Calu3 (cell line): ENCODE measurements around the gene MRNIP. TPM values are rescaled to one million over a fixed set of nuclear protein-coding genes. Genes with fewer than 3 reads are reported as not detected.

Source experiments
- BruUV-seq: library from RNA; stranded (reverse); fragments of 400-500 nt; replicated peaks from 2 replicates; lab custom pipeline; 2021; lab: Mats Ljungman, UMichigan
- CTCF ChIA-PET: fragments of 300-600 bp; sonication (Branson Sonifier 250); formaldehyde crosslinking; loops from one replicate; lab custom pipeline; 2022; ENCODE audit warnings: antibody characterized with exemption; lab: Charles Lee
- DNase-seq: peaks from one replicate; pipeline ENCODE4 v3.0.0; 2022
- H3K27ac Mint-ChIP-seq: one replicate; pipeline ENCODE4 v1.8.0; 2022; ENCODE audit warnings: mixed read lengths; ENCODE audit not compliant: unreplicated experiment
- H3K27me3 Mint-ChIP-seq: one replicate; pipeline ENCODE4 v1.8.0; 2022; ENCODE audit warnings: mixed read lengths; ENCODE audit not compliant: unreplicated experiment
- H3K36me3 Mint-ChIP-seq: one replicate; pipeline ENCODE4 v1.8.0; 2022; ENCODE audit warnings: mild to moderate bottlenecking, moderate library complexity, mixed read lengths; ENCODE audit not compliant: insufficient read depth, unreplicated experiment
- H3K4me1 Mint-ChIP-seq: one replicate; pipeline ENCODE4 v1.8.0; 2022; ENCODE audit warnings: mild to moderate bottlenecking, low read depth, mixed read lengths; ENCODE audit not compliant: unreplicated experiment
- H3K4me3 Mint-ChIP-seq: one replicate; pipeline ENCODE4 v1.8.0; 2022; ENCODE audit warnings: mild to moderate bottlenecking, low read depth, moderate library complexity, mixed read lengths; ENCODE audit not compliant: unreplicated experiment
- H3K9me3 Mint-ChIP-seq: one replicate; pipeline ENCODE4 v1.8.0; 2022; ENCODE audit warnings: low read depth, mixed read lengths; ENCODE audit not compliant: unreplicated experiment
- intact Hi-C: fragments of 100-400 bp; cut with micrococcal nuclease; formaldehyde crosslinking; loops from one replicate; pipeline ENCODE4 v1.10.0; 2022; ENCODE audit not compliant: unreplicated experiment
- total RNA-seq: library from RNA; stranded (reverse); gene quantifications from 2 replicates; pipeline ENCODE4 v1.2.3, GENCODE V29; 2022
- TF ChIP-seq, protein P1 (sequence below): fragments of 200-600 bp; IDR thresholded peaks from one replicate; pipeline ENCODE4 v1.8.0; 2022; ENCODE audit warnings: antibody characterized with exemption; ENCODE audit not compliant: unreplicated experiment

Gene MRNIP
- total RNA-seq, 1 experiment from 2014 or later, result 47.1 TPM

DNA sequence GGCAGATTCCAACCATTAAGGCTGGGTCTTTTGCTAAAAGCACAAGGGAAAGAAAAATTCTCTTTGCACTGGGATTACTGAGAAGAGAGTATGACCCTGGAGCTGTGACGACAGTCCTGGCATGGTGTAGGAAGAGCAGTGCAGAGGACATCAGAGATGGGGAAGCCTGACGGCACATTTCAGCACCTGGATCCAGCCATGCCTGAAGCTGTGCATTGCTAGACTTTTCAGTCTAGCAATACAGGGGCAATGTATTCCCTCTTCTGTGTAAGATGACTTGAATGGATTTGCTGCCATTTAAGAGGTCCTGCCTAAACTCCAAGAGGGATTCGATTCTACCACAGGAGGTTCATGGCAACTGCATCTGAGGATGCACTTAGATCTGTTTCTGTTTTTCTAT, 12.3 kb upstream of the MRNIP start:
- Mint-ChIP-seq H3K4me1 (no peaks in the 10 kb centered on the region), H3K27me3 (no peaks in the 10 kb centered on the region), H3K4me3 (no peak overlapping the region), H3K9me3 (no peaks in the 10 kb centered on the region), H3K36me3 (peaks cover 47% of the 10 kb centered on the region), H3K27ac (no peak overlapping the region)
- no peak for DNase-seq
- CTCF ChIA-PET, result interaction anchor here (1.0 kb wide), 1 partner anchor 11 kb away, joined by 3 read pairs; no protein-coding TSS in a partner anchor
- no TSS peak for BruUV-seq
- TF ChIP-seq, protein P1, sequence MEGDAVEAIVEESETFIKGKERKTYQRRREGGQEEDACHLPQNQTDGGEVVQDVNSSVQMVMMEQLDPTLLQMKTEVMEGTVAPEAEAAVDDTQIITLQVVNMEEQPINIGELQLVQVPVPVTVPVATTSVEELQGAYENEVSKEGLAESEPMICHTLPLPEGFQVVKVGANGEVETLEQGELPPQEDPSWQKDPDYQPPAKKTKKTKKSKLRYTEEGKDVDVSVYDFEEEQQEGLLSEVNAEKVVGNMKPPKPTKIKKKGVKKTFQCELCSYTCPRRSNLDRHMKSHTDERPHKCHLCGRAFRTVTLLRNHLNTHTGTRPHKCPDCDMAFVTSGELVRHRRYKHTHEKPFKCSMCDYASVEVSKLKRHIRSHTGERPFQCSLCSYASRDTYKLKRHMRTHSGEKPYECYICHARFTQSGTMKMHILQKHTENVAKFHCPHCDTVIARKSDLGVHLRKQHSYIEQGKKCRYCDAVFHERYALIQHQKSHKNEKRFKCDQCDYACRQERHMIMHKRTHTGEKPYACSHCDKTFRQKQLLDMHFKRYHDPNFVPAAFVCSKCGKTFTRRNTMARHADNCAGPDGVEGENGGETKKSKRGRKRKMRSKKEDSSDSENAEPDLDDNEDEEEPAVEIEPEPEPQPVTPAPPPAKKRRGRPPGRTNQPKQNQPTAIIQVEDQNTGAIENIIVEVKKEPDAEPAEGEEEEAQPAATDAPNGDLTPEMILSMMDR, result no peak
- intact Hi-C loops, result no loop called here

DNA sequence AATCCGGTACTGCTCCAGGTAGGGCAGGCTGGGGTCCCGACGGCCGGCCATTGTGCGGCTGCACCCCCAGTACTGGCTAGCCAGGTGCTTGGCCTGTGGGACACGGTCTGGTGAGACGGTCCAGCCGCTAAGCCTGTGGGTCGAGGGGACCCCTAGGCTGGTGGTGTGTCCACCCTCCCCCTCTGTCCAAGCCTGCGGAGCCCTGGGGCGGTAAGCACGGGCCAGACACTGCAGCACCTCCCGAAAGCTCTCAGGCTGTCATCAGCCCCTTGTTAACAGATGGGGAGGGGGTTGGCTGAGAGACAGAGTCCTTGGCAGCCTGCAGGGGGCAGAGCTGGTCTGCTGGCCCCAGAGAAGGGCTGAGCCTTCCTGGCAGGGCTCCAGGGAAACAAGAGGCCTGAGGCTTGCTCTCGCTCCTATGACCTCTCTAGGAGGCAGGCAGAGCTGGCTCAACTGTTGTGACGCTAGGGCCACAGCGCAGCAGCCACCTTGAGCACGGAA, 11.8 kb upstream of the MRNIP start:
- peak; percentile 64 for DNase-seq
- Mint-ChIP-seq H3K9me3 (no peaks in the 10 kb centered on the region), H3K27me3 (no peaks in the 10 kb centered on the region), H3K4me3 (no peak overlapping the region), H3K27ac (no peak overlapping the region), H3K4me1 (no peaks in the 10 kb centered on the region), H3K36me3 (peaks cover 46% of the 10 kb centered on the region)
- no TSS peak for BruUV-seq
- TF ChIP-seq, protein P1, result no peak
- intact Hi-C loops, result no loop called here
- CTCF ChIA-PET, result interaction anchor here (1.0 kb wide), 1 partner anchor 11 kb away, joined by 3 read pairs; no protein-coding TSS in a partner anchor

DNA sequence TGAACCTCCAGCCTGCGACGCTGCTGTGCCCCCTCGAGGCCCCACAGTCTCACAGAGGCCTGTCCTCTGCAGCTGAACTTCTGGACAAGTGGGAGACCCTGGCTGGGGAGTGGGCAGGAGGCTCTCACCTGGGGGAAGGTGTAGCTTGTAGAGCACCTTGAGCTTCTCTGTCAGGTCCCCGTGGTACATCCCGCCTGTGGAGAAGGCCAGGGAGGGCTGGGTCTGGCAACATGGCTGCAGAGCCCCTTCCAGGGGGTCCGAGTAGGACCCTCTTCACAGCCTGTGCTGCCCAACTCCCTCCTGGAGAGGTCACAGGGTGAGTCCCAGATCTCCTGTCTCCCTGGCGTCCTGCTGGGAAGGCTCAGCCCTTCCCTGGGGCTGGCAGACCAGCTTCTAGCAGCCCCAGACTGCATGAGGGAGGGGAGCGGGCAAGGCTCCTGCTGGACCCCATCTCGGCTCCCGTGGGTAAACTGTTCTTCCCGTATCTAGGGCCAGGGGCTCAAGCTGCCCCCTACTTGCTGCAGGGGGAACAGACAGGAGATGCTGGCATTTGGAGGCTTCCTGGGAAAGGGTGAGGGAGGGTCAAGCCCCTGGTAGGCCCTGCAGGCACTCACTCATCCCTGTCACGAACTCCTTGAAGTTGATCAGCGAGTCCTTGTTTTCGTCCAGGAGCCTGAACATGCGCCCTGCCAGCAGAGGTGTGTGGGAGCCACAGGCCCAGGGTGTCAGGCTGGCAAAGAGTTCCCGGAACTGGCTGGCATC, 11.2 kb upstream of the MRNIP start:
- CTCF ChIA-PET, result no interaction called here
- no peak for DNase-seq

DNA sequence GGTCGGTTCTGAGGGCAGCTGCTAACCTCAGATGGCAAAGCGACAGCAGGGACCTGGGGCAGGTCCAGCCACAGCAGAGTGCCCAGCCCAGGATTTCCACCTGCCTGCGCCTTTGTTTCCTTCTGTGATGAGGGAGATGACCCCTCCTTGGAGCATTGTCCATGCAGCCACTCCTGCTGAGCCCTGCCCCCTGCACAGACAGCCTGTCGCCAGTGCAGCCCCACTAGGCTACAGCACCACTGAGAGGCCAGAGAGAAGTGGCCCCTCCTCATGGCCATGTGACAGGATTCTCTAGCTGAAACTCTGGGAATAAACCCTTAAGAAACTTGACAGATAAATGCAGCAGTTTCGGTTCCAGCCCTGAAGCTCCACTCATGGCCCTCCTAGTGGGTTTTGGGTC, 10.5 kb upstream of the MRNIP start:
- TF ChIP-seq, protein P1, result no peak
- no peaks in the 10 kb centered on the region for H3K27me3 Mint-ChIP-seq
- H3K27ac Mint-ChIP-seq, result no peak overlapping the region
- CTCF ChIA-PET, result no interaction called here
- BruUV-seq, result no TSS peak
- DNase-seq, result no peak
- peaks cover 49% of the 10 kb centered on the region for H3K36me3 Mint-ChIP-seq
- H3K4me3 Mint-ChIP-seq, result no peak overlapping the region
- H3K4me1 Mint-ChIP-seq, result no peaks in the 10 kb centered on the region
- no peaks in the 10 kb centered on the region for H3K9me3 Mint-ChIP-seq
- intact Hi-C loops, result no loop called here

More for the DNA sequence above, 11.2 kb upstream of the MRNIP start:
- no peaks in the 10 kb centered on the region for H3K9me3 Mint-ChIP-seq
- intact Hi-C loops, result no loop called here
- H3K36me3 Mint-ChIP-seq, result peaks cover 46% of the 10 kb centered on the region
- H3K27me3 Mint-ChIP-seq, result no peaks in the 10 kb centered on the region
- H3K4me3 Mint-ChIP-seq, result no peak overlapping the region
- TF ChIP-seq, protein P1, result no peak
- H3K4me1 Mint-ChIP-seq, result no peaks in the 10 kb centered on the region
- no peak overlapping the region for H3K27ac Mint-ChIP-seq
- no TSS peak for BruUV-seq
